ENCODE measurements around the gene SLC51B.

GRCh38 chr15:65040461-65040860 is 4.7 kb upstream of the SLC51B start:
- TF ChIP-seq CTCF (IDR thresholded peaks at IDR 0.05) (no peak), POLR2A (IDR thresholded peaks at IDR 0.05) (no peak), POLR2AphosphoS5 (IDR thresholded peaks at IDR 0.05) (no peak)
